ENCODE data around the gene TXLNB. TPM values are rescaled to one million over a fixed set of nuclear protein-coding genes. Genes with fewer than 3 reads are reported as not detected.

Gene TXLNB
- total RNA-seq, 1 donor from 2014 or later = 0.49 TPM

DNA sequence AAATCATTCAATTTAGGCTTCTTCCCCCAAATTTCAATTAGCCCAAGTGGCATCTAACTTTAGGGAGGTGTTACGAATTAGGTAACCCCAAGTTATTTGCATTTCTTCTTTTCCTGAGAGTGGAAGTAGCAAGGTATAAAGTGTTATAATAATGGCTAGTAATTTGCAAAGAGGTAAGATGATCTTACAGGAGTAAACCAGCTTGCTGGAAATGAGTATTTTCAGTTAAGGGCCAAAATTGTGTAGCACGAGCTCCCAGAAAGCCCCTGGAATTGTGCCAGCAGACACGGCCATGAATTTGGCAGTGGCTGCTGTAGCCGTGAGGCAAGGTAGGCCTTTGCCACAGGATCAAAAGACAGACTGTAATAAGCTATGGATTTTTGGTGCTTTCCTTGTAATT is 44.7 kb upstream of the TXLNB start:
- Histone ChIP-seq H3K27ac (no peak overlapping the region), H3K36me3 (no peaks in the 10 kb centered on the region), H3K4me1 (peaks cover 48% of the 10 kb centered on the region), H3K4me3 (no peak overlapping the region), H3K9me3 (no peaks in the 10 kb centered on the region), H3K27me3 (no peaks in the 10 kb centered on the region)
- no peak for DNase-seq (ENCODE audit: extremely low spot score in 2 of 2)
- TF ChIP-seq POLR2A (IDR thresholded peaks at IDR 0.05) = no peak
- TF ChIP-seq POLR2AphosphoS5 (IDR thresholded peaks at IDR 0.05; ENCODE audit: insufficient read depth in 1 of 2, low read depth in 1 of 2) = no peak
- intact Hi-C loops (cut with DNase I) = no loop called here

DNA sequence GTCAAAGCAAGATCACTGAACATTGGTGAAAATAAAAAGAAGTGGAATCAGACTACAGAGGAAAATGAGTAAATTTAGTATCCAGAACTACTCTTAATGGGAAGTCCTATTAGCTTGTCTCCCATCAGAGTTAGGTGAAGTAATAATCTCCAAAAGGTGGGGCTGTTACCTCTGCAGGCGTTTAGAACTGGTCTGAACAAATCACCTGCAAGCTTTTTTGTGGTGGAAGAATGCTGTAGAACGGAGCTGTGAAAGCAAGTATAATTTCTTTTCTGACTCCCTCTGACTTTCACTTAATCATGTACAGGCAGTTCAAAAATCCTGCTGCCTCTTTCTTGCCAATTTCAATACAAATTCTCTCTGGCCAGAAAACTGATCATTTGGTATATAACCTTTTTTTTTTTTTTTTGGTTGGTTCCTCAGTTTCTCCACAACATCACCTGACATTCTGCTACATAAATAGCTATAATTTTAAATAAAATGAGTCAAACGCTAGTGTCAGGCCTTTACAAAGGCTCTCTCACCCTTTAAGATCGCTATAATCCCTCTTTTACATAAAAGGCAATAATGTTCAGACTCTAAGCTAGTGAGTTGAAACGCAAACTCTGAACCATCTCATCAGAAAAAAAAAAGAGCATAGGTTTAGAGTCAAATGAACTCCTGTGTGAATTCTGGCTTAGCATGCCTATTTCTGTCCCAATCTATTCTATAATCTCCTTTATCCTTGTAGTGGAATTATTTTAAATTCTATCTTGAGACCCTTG is 43.8 kb upstream of the TXLNB start:
- intact Hi-C loops (cut with DNase I) = no loop called here
- DNase-seq (ENCODE audit: extremely low spot score in 2 of 2) = no peak
- peak overlapping the region; percentile 36 for H3K27ac ChIP-seq
- H3K4me3 ChIP-seq = no peak overlapping the region
- H3K36me3 ChIP-seq = no peaks in the 10 kb centered on the region
- H3K27me3 ChIP-seq = no peaks in the 10 kb centered on the region
- peaks cover 48% of the 10 kb centered on the region for H3K4me1 ChIP-seq
- no peaks in the 10 kb centered on the region for H3K9me3 ChIP-seq
- TF ChIP-seq POLR2A (IDR thresholded peaks at IDR 0.05) (no peak), POLR2AphosphoS5 (IDR thresholded peaks at IDR 0.05; ENCODE audit: insufficient read depth in 1 of 2, low read depth in 1 of 2) (no peak)
- TF ChIP-seq, protein P1, sequence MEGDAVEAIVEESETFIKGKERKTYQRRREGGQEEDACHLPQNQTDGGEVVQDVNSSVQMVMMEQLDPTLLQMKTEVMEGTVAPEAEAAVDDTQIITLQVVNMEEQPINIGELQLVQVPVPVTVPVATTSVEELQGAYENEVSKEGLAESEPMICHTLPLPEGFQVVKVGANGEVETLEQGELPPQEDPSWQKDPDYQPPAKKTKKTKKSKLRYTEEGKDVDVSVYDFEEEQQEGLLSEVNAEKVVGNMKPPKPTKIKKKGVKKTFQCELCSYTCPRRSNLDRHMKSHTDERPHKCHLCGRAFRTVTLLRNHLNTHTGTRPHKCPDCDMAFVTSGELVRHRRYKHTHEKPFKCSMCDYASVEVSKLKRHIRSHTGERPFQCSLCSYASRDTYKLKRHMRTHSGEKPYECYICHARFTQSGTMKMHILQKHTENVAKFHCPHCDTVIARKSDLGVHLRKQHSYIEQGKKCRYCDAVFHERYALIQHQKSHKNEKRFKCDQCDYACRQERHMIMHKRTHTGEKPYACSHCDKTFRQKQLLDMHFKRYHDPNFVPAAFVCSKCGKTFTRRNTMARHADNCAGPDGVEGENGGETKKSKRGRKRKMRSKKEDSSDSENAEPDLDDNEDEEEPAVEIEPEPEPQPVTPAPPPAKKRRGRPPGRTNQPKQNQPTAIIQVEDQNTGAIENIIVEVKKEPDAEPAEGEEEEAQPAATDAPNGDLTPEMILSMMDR (IDR thresholded peaks at IDR 0.05) = no peak

DNA sequence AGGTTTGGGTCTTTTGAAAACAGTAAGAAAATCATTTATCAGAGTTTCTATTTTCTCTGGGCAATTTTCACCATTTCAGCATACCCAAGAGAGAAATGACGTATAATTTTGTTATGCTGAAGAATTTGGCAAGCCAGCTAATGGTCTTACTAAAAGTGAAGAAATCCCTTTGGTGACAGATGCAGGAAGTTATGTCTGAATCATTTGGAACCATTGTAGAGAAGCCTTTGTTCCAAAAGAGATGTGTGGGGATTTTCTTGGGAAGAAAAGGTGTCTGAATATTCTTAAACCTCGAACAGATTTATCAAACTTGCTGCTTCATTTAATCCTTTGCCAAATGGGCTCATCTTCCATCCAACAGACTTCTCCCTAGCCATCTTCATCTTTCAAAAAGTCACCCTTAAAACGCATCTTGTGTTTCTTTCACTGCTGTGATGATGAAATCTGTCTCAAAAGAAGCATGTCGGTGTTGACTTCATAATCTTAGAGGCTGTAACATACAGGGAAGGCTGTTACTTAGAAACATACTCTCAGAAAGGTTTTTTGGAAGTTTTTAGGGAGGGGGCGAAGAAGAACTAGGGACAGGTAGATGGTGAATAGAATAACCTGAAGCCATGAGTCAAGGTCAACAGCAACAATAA is 43.1 kb upstream of the TXLNB start:
- TF ChIP-seq POLR2A (IDR thresholded peaks at IDR 0.05) (no peak), POLR2AphosphoS5 (IDR thresholded peaks at IDR 0.05; ENCODE audit: insufficient read depth in 1 of 2, low read depth in 1 of 2) (peak in 1 of 2 donors; percentile 87)
- TF ChIP-seq, protein P1 (IDR thresholded peaks at IDR 0.05) = no peak
- no peaks in the 10 kb centered on the region for H3K36me3 ChIP-seq
- no peak for DNase-seq (ENCODE audit: extremely low spot score in 2 of 2)
- peak overlapping the region; percentile 36 for H3K27ac ChIP-seq
- intact Hi-C loops (cut with DNase I) = no loop called here
- H3K4me1 ChIP-seq = peaks cover 48% of the 10 kb centered on the region
- no peak overlapping the region for H3K4me3 ChIP-seq
- no peaks in the 10 kb centered on the region for H3K27me3 ChIP-seq
- H3K9me3 ChIP-seq = no peaks in the 10 kb centered on the region

DNA sequence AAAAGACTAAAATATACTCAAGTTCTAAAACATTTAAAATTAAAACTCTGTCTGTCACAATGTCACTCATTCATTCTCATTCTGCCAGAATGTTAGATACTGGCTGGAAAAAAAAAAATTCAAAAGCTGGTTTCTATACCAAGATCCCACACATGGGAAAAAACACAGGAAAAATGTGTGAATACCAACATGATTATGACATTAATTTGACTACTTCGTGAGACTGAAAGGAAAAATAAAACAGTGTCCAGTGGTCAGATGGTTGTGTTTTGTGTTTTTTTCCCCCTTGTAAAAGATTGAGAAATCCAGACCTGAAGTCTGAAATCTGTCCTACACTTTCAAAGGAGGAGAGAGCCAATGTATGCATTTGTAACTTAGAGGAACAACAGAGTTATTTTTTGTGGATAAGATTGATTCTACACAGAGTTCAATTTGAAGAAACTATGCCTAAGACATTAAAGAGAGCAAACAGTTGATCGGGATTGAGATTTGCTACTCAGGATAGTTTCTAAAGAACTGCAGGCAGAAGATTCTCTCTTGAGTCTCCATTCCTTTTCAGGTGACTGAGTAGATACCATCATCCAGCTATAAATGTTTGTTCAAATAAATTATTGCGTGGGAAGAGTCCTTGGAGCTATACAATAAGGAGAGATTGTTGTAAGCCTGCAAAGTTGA is 39.2 kb upstream of the TXLNB start:
- H3K4me1 ChIP-seq = peaks cover 15% of the 10 kb centered on the region
- no peaks in the 10 kb centered on the region for H3K36me3 ChIP-seq
- intact Hi-C loops (cut with DNase I) = no loop called here
- H3K27me3 ChIP-seq = no peaks in the 10 kb centered on the region
- DNase-seq (ENCODE audit: extremely low spot score in 2 of 2) = no peak
- no peaks in the 10 kb centered on the region for H3K9me3 ChIP-seq
- no peak overlapping the region for H3K27ac ChIP-seq
- TF ChIP-seq, protein P1 (IDR thresholded peaks at IDR 0.05) = no peak
- TF ChIP-seq POLR2AphosphoS5 (IDR thresholded peaks at IDR 0.05; ENCODE audit: insufficient read depth in 1 of 2, low read depth in 1 of 2) (no peak), POLR2A (IDR thresholded peaks at IDR 0.05) (no peak)
- H3K4me3 ChIP-seq = no peak overlapping the region

DNA sequence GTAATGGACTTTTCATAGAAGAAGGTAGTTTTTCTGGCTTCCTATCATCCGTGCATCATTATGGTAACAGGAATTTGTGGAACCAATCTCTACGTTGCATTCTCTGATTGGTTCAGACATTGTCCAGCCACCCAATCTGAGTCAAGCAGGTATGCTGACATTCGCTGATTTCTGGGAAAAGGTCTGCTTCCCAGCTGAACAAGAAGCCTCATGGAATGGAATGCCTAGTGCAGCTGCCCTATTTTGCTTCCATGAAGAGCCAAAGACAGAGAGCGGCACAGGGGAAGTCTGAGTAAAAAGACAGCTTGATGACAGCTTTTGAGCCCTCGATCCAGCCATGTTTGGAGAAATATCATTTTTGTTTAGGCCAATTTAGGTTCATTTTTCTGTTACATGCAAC is 38.5 kb upstream of the TXLNB start:
- no peak for DNase-seq (ENCODE audit: extremely low spot score in 2 of 2)
- no peak overlapping the region for H3K27ac ChIP-seq
- H3K36me3 ChIP-seq = no peaks in the 10 kb centered on the region
- H3K27me3 ChIP-seq = no peaks in the 10 kb centered on the region
- no peak for TF ChIP-seq POLR2A (IDR thresholded peaks at IDR 0.05)
- TF ChIP-seq, protein P1 (IDR thresholded peaks at IDR 0.05) = no peak
- TF ChIP-seq POLR2AphosphoS5 (IDR thresholded peaks at IDR 0.05; ENCODE audit: insufficient read depth in 1 of 2, low read depth in 1 of 2) = no peak
- H3K9me3 ChIP-seq = no peaks in the 10 kb centered on the region
- no peak overlapping the region for H3K4me3 ChIP-seq
- intact Hi-C loops (cut with DNase I) = no loop called here
- H3K4me1 ChIP-seq = peaks cover 10% of the 10 kb centered on the region
